ENCODE measurements around the gene ZNF382.

Gene ZNF382

GRCh38 chr19:36605101-36605876 lies at the start of gene ZNF382:
Gene ZNF382 (plus strand): TSS chr19:36605313. CDS start chr19:36609915, 4,602 bp downstream.
- TF ChIP-seq CTCF (conservative IDR thresholded peaks at IDR 0.05; ENCODE audit: low read length): no peak
- H3K4me3 ChIP-seq (ENCODE audit: low read length): peak within 1 kb of the TSS; percentile 86
- DNase-seq (ENCODE audit: low read depth): peak; percentile 56

GRCh38 chr19:36564391-36564790 lies 40.7 kb upstream of the ZNF382 start:
- no peak overlapping the region for H3K4me3 ChIP-seq (ENCODE audit: low read length)
- TF ChIP-seq CTCF (conservative IDR thresholded peaks at IDR 0.05; ENCODE audit: low read length): no peak
- DNase-seq (ENCODE audit: low read depth): no peak

- H3K4me3 ChIP-seq (ENCODE audit: low read length): peak overlapping the region; percentile 98
- TF ChIP-seq CTCF (conservative IDR thresholded peaks at IDR 0.05; ENCODE audit: low read length): no peak
- DNase-seq (ENCODE audit: low read depth): no peak
These were observed 32.5 kb upstream of the ZNF382 start for GRCh38 chr19:36572593-36573019.

GRCh38 chr19:36573020-36573894 lies 31.9 kb upstream of the ZNF382 start, which contains the start of gene ZNF529:
Gene ZNF529 (minus strand): TSS chr19:36573292. CDS start chr19:36572346, 946 bp downstream.
- TF ChIP-seq CTCF (conservative IDR thresholded peaks at IDR 0.05; ENCODE audit: low read length): no peak
- peak; percentile 84 for DNase-seq (ENCODE audit: low read depth)
- peak within 1 kb of the TSS; percentile 98 for H3K4me3 ChIP-seq (ENCODE audit: low read length)

- H3K4me3 ChIP-seq (ENCODE audit: low read length): peak overlapping the region; percentile 98
- DNase-seq (ENCODE audit: low read depth): peak; percentile 21
- TF ChIP-seq CTCF (conservative IDR thresholded peaks at IDR 0.05; ENCODE audit: low read length): no peak
These were observed 31.0 kb upstream of the ZNF382 start for GRCh38 chr19:36573895-36574720.

- TF ChIP-seq CTCF (conservative IDR thresholded peaks at IDR 0.05; ENCODE audit: low read length): no peak
- H3K4me3 ChIP-seq (ENCODE audit: low read length): no peak overlapping the region
- DNase-seq (ENCODE audit: low read depth): no peak
These were observed 30.4 kb upstream of the ZNF382 start for GRCh38 chr19:36574741-36575140.

Data from AG10803 (cell line).